Measurements from ENCODE around the gene TUSC2. TPM values are rescaled to one million over a fixed set of nuclear protein-coding genes. Genes with fewer than 3 reads are reported as not detected.

Gene TUSC2
- total RNA-seq, 1 experiment from 2014 or later = 34.0 TPM

GRCh38 chr3:50373146-50374051, 45.4 kb upstream of the TUSC2 start:
- ChIA-PET RAD21 (ENCODE audit: low non-redundant PET in 1 of 2, low total read pairs in 2 of 2, uncharacterized antibody in 2 of 2, unreplicated experiment in 2 of 2) (no interaction called here), CTCF (no interaction called here), POLR2A (no interaction called here)
- H2AFZ ChIP-seq (ENCODE audit: low read depth, low read length, poor library complexity, severe bottlenecking) = no peak overlapping the region
- intact Hi-C loops (cut with micrococcal nuclease) = no loop called here
- H3K27ac ChIP-seq (ENCODE audit: low read depth, low read length) = no peak overlapping the region
- no peaks in the 10 kb centered on the region for H3K27me3 ChIP-seq (ENCODE audit: insufficient read depth, low read length)
- H3K9ac ChIP-seq (ENCODE audit: low read length) = no peak overlapping the region
- peaks cover 4 to 10% of the 10 kb centered on the region in 2 experiments; a peak in 2 of 4 replicates for H3K4me1 ChIP-seq (ENCODE audit: control insufficient read depth in 1 of 2, insufficient read depth in 2 of 2, low read length in 2 of 2)
- no peaks in the 10 kb centered on the region for H3K9me3 ChIP-seq (ENCODE audit: control insufficient read depth in 1 of 2, insufficient read depth in 1 of 2, low read depth in 1 of 2, low read length in 2 of 2)
- no peaks in the 10 kb centered on the region for H3K36me3 ChIP-seq (ENCODE audit: control insufficient read depth in 1 of 2, insufficient read depth in 2 of 2, low read length in 2 of 2)
- no peaks in the 10 kb centered on the region for H4K20me1 ChIP-seq (ENCODE audit: insufficient read depth)
- H3K79me2 ChIP-seq (ENCODE audit: insufficient read depth, low read length) = no peaks in the 10 kb centered on the region
- no peak overlapping the region for H3K4me2 ChIP-seq (ENCODE audit: low read length)
- DNase-seq (ENCODE audit: low read depth, low spot score) (no peak), ATAC-seq (no peak)
- BruUV-seq (replicated peaks) = no TSS peak
- no peak overlapping the region for H3K4me3 ChIP-seq (replicated peaks in 1 of 2; ENCODE audit: low read depth in 1 of 2, low read length in 2 of 2)
- TF ChIP-seq POLR2A (IDR thresholded peaks at IDR 0.05; ENCODE audit: borderline replicate concordance, extremely low read depth, insufficient read depth, insufficient read length) = no peak
- TF ChIP-seq ATF3 (IDR thresholded peaks at IDR 0.05) = no peak
- no peak for TF ChIP-seq CBX3 (IDR thresholded peaks at IDR 0.05; ENCODE audit: low read depth)
- TF ChIP-seq POLR2AphosphoS5 (IDR thresholded peaks at IDR 0.05; ENCODE audit: low read depth, low read length) = no peak
- H3K9me2 ChIP-seq (ENCODE audit: insufficient read depth) = no peaks in the 10 kb centered on the region

- no peak overlapping the region for H3K4me2 ChIP-seq (ENCODE audit: low read length)
- no peaks in the 10 kb centered on the region for H3K9me3 ChIP-seq (ENCODE audit: control insufficient read depth in 1 of 2, insufficient read depth in 1 of 2, low read depth in 1 of 2, low read length in 2 of 2)
- ATAC-seq (no peak), DNase-seq (ENCODE audit: low read depth, low spot score) (no peak)
- no peak overlapping the region for H3K27ac ChIP-seq (ENCODE audit: low read depth, low read length)
- BruUV-seq (replicated peaks) = no TSS peak
- TF ChIP-seq EZH2phosphoT487 (IDR thresholded peaks at IDR 0.05; ENCODE audit: borderline replicate concordance) (no peak), JUND (IDR thresholded peaks at IDR 0.05) (no peak), ELF1 (IDR thresholded peaks at IDR 0.05; ENCODE audit: borderline replicate concordance, low read depth) (no peak), EZH2 (IDR thresholded peaks at IDR 0.05) (no peak), SRF (IDR thresholded peaks at IDR 0.05; ENCODE audit: low read depth) (no peak)
- ChIA-PET RAD21 (ENCODE audit: low non-redundant PET in 1 of 2, low total read pairs in 2 of 2, uncharacterized antibody in 2 of 2, unreplicated experiment in 2 of 2) (no interaction called here), CTCF (no interaction called here), POLR2A (no interaction called here)
- no peaks in the 10 kb centered on the region for H3K27me3 ChIP-seq (ENCODE audit: insufficient read depth, low read length)
- no peaks in the 10 kb centered on the region for H4K20me1 ChIP-seq (ENCODE audit: insufficient read depth)
- intact Hi-C loops (cut with micrococcal nuclease) = no loop called here
- peaks cover 4 to 10% of the 10 kb centered on the region in 2 experiments; a peak in 2 of 4 replicates for H3K4me1 ChIP-seq (ENCODE audit: control insufficient read depth in 1 of 2, insufficient read depth in 2 of 2, low read length in 2 of 2)
- no peak overlapping the region for H2AFZ ChIP-seq (ENCODE audit: low read depth, low read length, poor library complexity, severe bottlenecking)
- H3K36me3 ChIP-seq (ENCODE audit: control insufficient read depth in 1 of 2, insufficient read depth in 2 of 2, low read length in 2 of 2) = no peaks in the 10 kb centered on the region
- no peaks in the 10 kb centered on the region for H3K9me2 ChIP-seq (ENCODE audit: insufficient read depth)
- no peak overlapping the region for H3K4me3 ChIP-seq (replicated peaks in 1 of 2; ENCODE audit: low read depth in 1 of 2, low read length in 2 of 2)
- no peaks in the 10 kb centered on the region for H3K79me2 ChIP-seq (ENCODE audit: insufficient read depth, low read length)
- no peak overlapping the region for H3K9ac ChIP-seq (ENCODE audit: low read length)
Measured at GRCh38 chr3:50372349-50372748, 44.3 kb upstream of the TUSC2 start.
